Measurements from ENCODE around the gene MARCHF11. TPM values are rescaled to one million over a fixed set of nuclear protein-coding genes. Genes with fewer than 3 reads are reported as not detected.

The MARCHF11 gene
- total and polyA plus RNA-seq, 2 of the 8 experiments (the other 6 are each of a cell fraction or from before 2014, with no cell fraction given) = 0.27 to 0.82 TPM

DNA sequence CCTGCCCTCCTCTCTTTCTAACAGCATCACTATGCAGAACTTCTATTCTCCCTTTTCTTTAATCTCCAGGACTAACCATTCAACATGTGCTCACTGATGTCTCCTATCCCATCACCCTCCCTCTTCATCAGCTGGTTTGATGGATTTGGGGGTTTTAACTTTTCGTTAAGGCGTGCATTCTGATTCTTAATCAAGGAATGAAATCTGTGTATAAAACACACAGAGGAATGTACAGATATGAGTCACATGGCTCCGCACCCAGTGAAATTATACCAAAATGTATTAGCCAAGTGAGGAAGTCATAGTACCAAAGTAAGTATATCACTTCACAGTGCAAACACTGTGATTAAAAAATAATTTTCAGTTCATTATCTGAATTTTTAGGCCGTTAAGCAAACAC, 35.2 kb downstream of the MARCHF11 start:
- no peaks in the 10 kb centered on the region for H3K79me2 ChIP-seq (ENCODE audit: control insufficient read depth in 1 of 2, insufficient read depth in 2 of 2, low read length in 2 of 2)
- H3K27ac ChIP-seq (ENCODE audit: low read depth, low read length) = no peak overlapping the region
- 91% methylated on average over 4 of the region's 4 CpGs; no CpG with 5 or more reads in 1 of the 2 experiments for WGBS, 2 experiments (ENCODE audit: extremely low coverage in 1 of 2, insufficient coverage in 1 of 2, insufficient read length in 1 of 2, insufficient replicate concordance in 2 of 2, low coverage in 1 of 2, low lambda C conversion rate in 2 of 2, missing lambda C conversion rate in 1 of 2)
- no peak overlapping the region for H3K9ac ChIP-seq (replicated peaks in 1 of 4; ENCODE audit: extremely low read depth in 1 of 4, low read depth in 3 of 4, low read length in 3 of 4)
- no peak overlapping the region for H2BK15ac ChIP-seq (ENCODE audit: low read length)
- no peak overlapping the region for H3K4me2 ChIP-seq (ENCODE audit: insufficient read depth in 1 of 2, low read depth in 2 of 2, low read length in 2 of 2)
- H2BK20ac ChIP-seq (ENCODE audit: low read length) = no peak overlapping the region
- H2BK120ac ChIP-seq (replicated peaks; ENCODE audit: low read depth, low read length) = no peak overlapping the region
- no peak overlapping the region for H3K18ac ChIP-seq (ENCODE audit: extremely low read depth, low read length)
- TF ChIP-seq JUND (IDR thresholded peaks at IDR 0.05; ENCODE audit: low read length) = no peak
- H3K4me3 ChIP-seq (ENCODE audit: extremely low read depth in 1 of 4, insufficient read depth in 2 of 4, low read depth in 3 of 4, low read length in 4 of 4) = no peak overlapping the region
- no peak overlapping the region for H3K14ac ChIP-seq (ENCODE audit: insufficient read length)
- no peak overlapping the region for H3K4ac ChIP-seq (replicated peaks; ENCODE audit: insufficient read length, low read depth, low read length)
- no peaks in the 10 kb centered on the region for H3K4me1 ChIP-seq (replicated peaks in 1 of 4; ENCODE audit: control insufficient read depth in 3 of 4, insufficient read depth in 4 of 4, low read length in 3 of 4)
- no peak overlapping the region for H4K5ac ChIP-seq (ENCODE audit: insufficient read length, low read depth, low read length)
- H3K56ac ChIP-seq (replicated peaks; ENCODE audit: insufficient read length, low read depth, low read length) = no peak overlapping the region
- H3K23ac ChIP-seq (ENCODE audit: insufficient read length) = no peak overlapping the region
- POLR2A ChIA-PET (ENCODE audit: partially characterized antibody) = no interaction called here
- peaks cover 0 to under 1% of the 10 kb centered on the region in 2 experiments; a peak in 1 of 4 replicates for H3K9me3 ChIP-seq (ENCODE audit: insufficient read depth in 2 of 2, low read depth in 1 of 2, low read length in 1 of 2)
- H2BK12ac ChIP-seq (ENCODE audit: low read depth, low read length) = no peak overlapping the region
- no peak overlapping the region for H2BK5ac ChIP-seq (ENCODE audit: low read depth, low read length)
- no peaks in the 10 kb centered on the region for H3K27me3 ChIP-seq (replicated peaks in 1 of 4; ENCODE audit: control insufficient read depth in 3 of 4, extremely low read depth in 1 of 4, insufficient read depth in 3 of 4, low read length in 3 of 4)
- FAIRE-seq = no peak
- H3K36me3 ChIP-seq (ENCODE audit: control insufficient read depth in 2 of 4, insufficient read depth in 4 of 4, low read length in 3 of 4) = no peaks in the 10 kb centered on the region
- H4K91ac ChIP-seq (replicated peaks; ENCODE audit: insufficient read length, low read length) = no peak overlapping the region
- no peak for DNase-seq (ENCODE audit: low read depth in 1 of 2, low spot score in 2 of 2)
- no peak overlapping the region for H2AFZ ChIP-seq (ENCODE audit: low read length)
- H3K79me1 ChIP-seq (ENCODE audit: low read depth, low read length) = no peaks in the 10 kb centered on the region
- H3K23me2 ChIP-seq (ENCODE audit: low read depth, low read length) = no peaks in the 10 kb centered on the region
- H2AK5ac ChIP-seq (ENCODE audit: low read depth, low read length) = no peak overlapping the region
- no peaks in the 10 kb centered on the region for H4K20me1 ChIP-seq (replicated peaks in 1 of 2; ENCODE audit: control insufficient read depth in 1 of 2, insufficient read depth in 2 of 2, low read length in 2 of 2)
- H4K8ac ChIP-seq (ENCODE audit: extremely low read depth, insufficient read depth, low read length) = no peak overlapping the region
- CTCF ChIA-PET (ENCODE audit: partially characterized antibody) = no interaction called here

All from H1 (cell line).